H1 (cell line): ENCODE results near the gene IL1RAP. TPM values are rescaled to one million over a fixed set of nuclear protein-coding genes. Genes with fewer than 3 reads are reported as not detected.

ENCODE experiments used
- CTCF ChIA-PET: fragments of 300-600 bp; sonication (Branson Sonifier 250); formaldehyde crosslinking; loops from one replicate; lab custom pipeline; 2021; ENCODE audit not compliant: partially characterized antibody; lab: Charles Lee
- POLR2A ChIA-PET: fragments of 300-600 bp; sonication (Branson Sonifier 250); formaldehyde crosslinking; loops from one replicate; lab custom pipeline; 2021; ENCODE audit warnings: inconsistent platforms; ENCODE audit not compliant: partially characterized antibody; lab: Charles Lee
- DNase-seq, 2 experiments: peaks; one replicate each; pipeline versions ENCODE4 v3.0.0 to v3.0.0-alpha.2; 2010 to 2022; ENCODE audit warnings: low spot score in 2 of 2, low read depth in 1 of 2, mixed read lengths in 1 of 2
- FAIRE-seq: peaks from 2 replicates; lab custom pipeline; 2011; peaks lifted over from hg19 to GRCh38; lab: Jason Lieb, UNC
- H2AFZ ChIP-seq: 2 replicates; pipeline ENCODE4 v1.8.1; 2012; ENCODE audit warnings: low read length, inconsistent platforms
- H2AK5ac ChIP-seq: 2 replicates; pipeline ENCODE4 v1.6.1; 2013; ENCODE audit warnings: low read depth, low read length
- H2BK120ac ChIP-seq: replicated peaks from 2 replicates; pipeline ENCODE3; 2013; ENCODE audit warnings: low read depth, low read length, inconsistent platforms
- H2BK12ac ChIP-seq: 2 replicates; pipeline ENCODE4 v1.6.1; 2013; ENCODE audit warnings: low read depth, low read length
- H2BK15ac ChIP-seq: 2 replicates; pipeline ENCODE4 v1.6.1; 2013; ENCODE audit warnings: low read length
- H2BK20ac ChIP-seq: 2 replicates; pipeline ENCODE4 v1.6.1; 2013; ENCODE audit warnings: low read length
- H2BK5ac ChIP-seq: 2 replicates; pipeline ENCODE4 v1.6.1; 2013; ENCODE audit warnings: low read depth, low read length
- H3K14ac ChIP-seq: 2 replicates; pipeline ENCODE4 v1.6.1; 2013; ENCODE audit warnings: inconsistent platforms; ENCODE audit not compliant: insufficient read length
- H3K18ac ChIP-seq: 2 replicates; pipeline ENCODE4 v1.6.1; 2013; ENCODE audit warnings: low read length; ENCODE audit errors: extremely low read depth
- H3K23ac ChIP-seq: 2 replicates; pipeline ENCODE4 v1.6.1; 2013; ENCODE audit warnings: inconsistent platforms; ENCODE audit not compliant: insufficient read length
- H3K23me2 ChIP-seq: 2 replicates; pipeline ENCODE4 v1.6.1; 2013; ENCODE audit warnings: low read depth, low read length
- H3K27ac ChIP-seq: 2 replicates; pipeline ENCODE4 v1.6.1; 2011; ENCODE audit warnings: low read depth, low read length, inconsistent platforms
- H3K27me3 ChIP-seq, 4 experiments: replicated peaks in 1 of 4; 1 replicate in 1 of 4; 2 replicates in 3 of 4; pipeline versions ENCODE4 v1.6.1 to v1.8.1; 2011 to 2013; ENCODE audit warnings: low read length in 3 of 4, mild to moderate bottlenecking in 3 of 4, inconsistent platforms in 2 of 4, mixed read lengths in 2 of 4, moderate library complexity in 1 of 4; ENCODE audit not compliant: control insufficient read depth in 3 of 4, insufficient read depth in 3 of 4; ENCODE audit errors: extremely low read depth in 1 of 4
- H3K36me3 ChIP-seq, 4 experiments: 2 replicates each; pipeline versions ENCODE4 v1.6.1 to v1.8.1; 2011 to 2013; ENCODE audit warnings: mild to moderate bottlenecking in 4 of 4, low read length in 3 of 4, moderate library complexity in 2 of 4, control low read depth in 1 of 4, inconsistent platforms in 1 of 4; ENCODE audit not compliant: insufficient read depth in 4 of 4, control insufficient read depth in 2 of 4
- H3K4ac ChIP-seq: replicated peaks from 2 replicates; pipeline ENCODE3; 2013; ENCODE audit warnings: low read length, low read depth, mixed read lengths, inconsistent platforms; ENCODE audit not compliant: insufficient read length
- H3K4me1 ChIP-seq, 4 experiments: replicated peaks in 1 of 4; 1 replicate in 1 of 4; 2 replicates in 3 of 4; pipeline versions ENCODE4 v1.6.1 to v1.8.1; 2011 to 2013; ENCODE audit warnings: low read length in 3 of 4, inconsistent platforms in 2 of 4, mixed read lengths in 1 of 4; ENCODE audit not compliant: insufficient read depth in 4 of 4, control insufficient read depth in 3 of 4
- H3K4me2 ChIP-seq, 2 experiments: 2 replicates each; pipeline versions ENCODE4 v1.6.1 to v1.8.1; 2011 to 2013; ENCODE audit warnings: low read depth in 2 of 2, low read length in 2 of 2, control low read depth in 1 of 2, inconsistent platforms in 1 of 2, mild to moderate bottlenecking in 1 of 2; ENCODE audit not compliant: insufficient read depth in 1 of 2
- H3K4me3 ChIP-seq, 4 experiments: fragments of 200-600, 300-600 bp in 1 of 4; sonication (generic), shearing (Covaris generic), sonication (Bioruptor Twin) in 1 of 4; 2 replicates each; pipeline versions ENCODE4 v1.5.1 to v1.8.1; 2011 to 2016; ENCODE audit warnings: low read length in 4 of 4, low read depth in 3 of 4, control low read depth in 2 of 4, inconsistent platforms in 2 of 4, mild to moderate bottlenecking in 2 of 4, mixed read lengths in 1 of 4, moderate library complexity in 1 of 4; ENCODE audit not compliant: insufficient read depth in 2 of 4; ENCODE audit errors: extremely low read depth in 1 of 4
- H3K56ac ChIP-seq: replicated peaks from 2 replicates; pipeline ENCODE3; 2013; ENCODE audit warnings: low read depth, mild to moderate bottlenecking, mixed read lengths, low read length, inconsistent platforms; ENCODE audit not compliant: insufficient read length
- H3K79me1 ChIP-seq: 2 replicates; pipeline ENCODE4 v1.6.1; 2013; ENCODE audit warnings: low read depth, low read length, control low read depth
- H3K79me2 ChIP-seq, 2 experiments: 2 replicates each; pipeline versions ENCODE4 v1.6.1 to v1.8.1; 2012 to 2013; ENCODE audit warnings: low read length in 2 of 2, mild to moderate bottlenecking in 2 of 2, inconsistent platforms in 1 of 2; ENCODE audit not compliant: insufficient read depth in 2 of 2, control insufficient read depth in 1 of 2
- H3K9ac ChIP-seq, 4 experiments: replicated peaks in 1 of 4; 1 replicate in 1 of 4; 2 replicates in 3 of 4; pipeline versions ENCODE4 v1.6.1 to v1.8.1; 2011 to 2013; ENCODE audit warnings: low read depth in 3 of 4, low read length in 3 of 4, control low read depth in 2 of 4, mild to moderate bottlenecking in 2 of 4, moderate library complexity in 2 of 4, inconsistent platforms in 1 of 4; ENCODE audit errors: extremely low read depth in 1 of 4
- H3K9me3 ChIP-seq, 2 experiments: 2 replicates each; pipeline versions ENCODE4 v1.6.1 to v1.8.1; 2012 to 2013; ENCODE audit warnings: mild to moderate bottlenecking in 2 of 2, moderate library complexity in 2 of 2, control low read depth in 1 of 2, inconsistent platforms in 1 of 2, low read depth in 1 of 2, low read length in 1 of 2, mixed read lengths in 1 of 2; ENCODE audit not compliant: insufficient read depth in 2 of 2
- H4K20me1 ChIP-seq, 2 experiments: replicated peaks in 1 of 2; 2 replicates each; pipeline versions ENCODE3 to v1.8.1; 2011 to 2013; ENCODE audit warnings: inconsistent platforms in 2 of 2, low read length in 2 of 2, mild to moderate bottlenecking in 1 of 2; ENCODE audit not compliant: insufficient read depth in 2 of 2, control insufficient read depth in 1 of 2
- H4K5ac ChIP-seq: 2 replicates; pipeline ENCODE4 v1.6.1; 2013; ENCODE audit warnings: low read length, low read depth, mixed read lengths, inconsistent platforms; ENCODE audit not compliant: insufficient read length
- H4K8ac ChIP-seq: 2 replicates; pipeline ENCODE4 v1.8.0; 2013; ENCODE audit warnings: mild to moderate bottlenecking, moderate library complexity, low read length, inconsistent platforms; ENCODE audit not compliant: insufficient read depth; ENCODE audit errors: extremely low read depth
- H4K91ac ChIP-seq: replicated peaks from 2 replicates; pipeline ENCODE3; 2013; ENCODE audit warnings: low read length, mixed read lengths, inconsistent platforms; ENCODE audit not compliant: insufficient read length
- BACH1 ChIP-seq: IDR thresholded peaks from 2 replicates; pipeline ENCODE4 v1.6.1; 2012; ENCODE audit warnings: low read length, improper control_type of control experiment
- CBX8 ChIP-seq: fragments of 300-800, 300-1000 bp; sonication (generic); IDR thresholded peaks from 2 replicates; pipeline ENCODE4 v1.7.1; 2016; ENCODE audit warnings: low read depth, low read length, borderline replicate concordance
- CEBPB ChIP-seq: IDR thresholded peaks from 2 replicates; pipeline ENCODE4 v1.6.1; 2012; ENCODE audit warnings: low read depth, low read length
- CTBP2 ChIP-seq: IDR thresholded peaks from 2 replicates; pipeline ENCODE4 v1.7.0; 2011; ENCODE audit warnings: borderline replicate concordance, mild to moderate bottlenecking, moderate library complexity, mixed read lengths, low read length; ENCODE audit not compliant: insufficient read depth, insufficient read length
- JUN ChIP-seq: IDR thresholded peaks from 2 replicates; pipeline ENCODE4 v1.6.1; 2011; ENCODE audit warnings: low read depth, mild to moderate bottlenecking, improper control_type of control experiment, low read length
- KDM1A ChIP-seq: fragments of 200-600, 300-600 bp; sonication (generic); IDR thresholded peaks from 2 replicates; pipeline ENCODE4 v1.7.1; 2016; ENCODE audit warnings: mild to moderate bottlenecking, low read length, borderline replicate concordance
- NANOG ChIP-seq: IDR thresholded peaks from 2 replicates; pipeline ENCODE4 v1.6.1; 2011; ENCODE audit warnings: low read length, low read depth, mild to moderate bottlenecking, inconsistent platforms; ENCODE audit not compliant: insufficient read depth, poor library complexity, severe bottlenecking
- POLR2AphosphoS5 ChIP-seq: IDR thresholded peaks from 2 replicates; pipeline ENCODE4 v1.6.1; 2011; ENCODE audit warnings: low read depth, low read length
- RXRA ChIP-seq: IDR thresholded peaks from 2 replicates; pipeline ENCODE4 v1.6.1; 2011; ENCODE audit warnings: low read depth, mild to moderate bottlenecking, low read length, moderate library complexity; ENCODE audit not compliant: insufficient read depth
- SRF ChIP-seq: IDR thresholded peaks from 2 replicates; pipeline ENCODE4 v1.6.1; 2011; ENCODE audit warnings: mild to moderate bottlenecking, low read depth, low read length, moderate library complexity
- TCF12 ChIP-seq: IDR thresholded peaks from 2 replicates; pipeline ENCODE4 v1.6.1; 2011; ENCODE audit warnings: low read depth, mild to moderate bottlenecking, low read length
- WGBS, 2 experiments: shearing (Covaris generic) in 1 of 2; methylation state at CpG; one replicate each; pipeline versions ENCODE4 v1.1.6 to v1.1.7; 2013 to 2015; ENCODE audit warnings: low lambda C conversion rate in 2 of 2, mixed read lengths in 2 of 2, inconsistent platforms in 1 of 2, low coverage in 1 of 2, missing lambda C conversion rate in 1 of 2; ENCODE audit not compliant: insufficient replicate concordance in 2 of 2, insufficient coverage in 1 of 2, insufficient read length in 1 of 2; ENCODE audit errors: extremely low coverage in 1 of 2, missing lambda C conversion rate in 1 of 2; 5-methylcytosine and 5-hydroxymethylcytosine counted together
- polyA plus RNA-seq, 7 experiments: library from polyadenylated mRNA; depleted of rRNA in 3 of 7; stranded (reverse) in 5 of 7; unstranded in 2 of 7; fragments of >200 nt in 5 of 7; fragments of 200-250 nt in 2 of 7; gene quantifications; 1 replicate in 5 of 7; 2 replicates in 1 of 7; 4 replicates in 1 of 7; pipeline versions ENCODE4 v1.2.1 to v1.2.3, GENCODE V29; 2011 to 2013; ENCODE audit warnings: missing spikeins in 2 of 7, mixed read lengths in 2 of 7
- total RNA-seq: library from RNA; stranded (reverse); fragmentation: NEBNext Ultra II Directional; extraction: Animal tissue kit (Norgen Biotek cat#: 25700); gene quantifications from 2 replicates; pipeline ENCODE4 v1.2.1, GENCODE V29; 2021
- TF ChIP-seq, protein P1 (sequence below): IDR thresholded peaks from 2 replicates; pipeline ENCODE4 v1.6.1; 2011; ENCODE audit warnings: low read depth, mild to moderate bottlenecking, low read length; ENCODE audit not compliant: insufficient read depth
- TF ChIP-seq, protein P2 (sequence below): IDR thresholded peaks from 2 replicates; pipeline ENCODE4 v1.6.1; 2011; ENCODE audit warnings: low read length, improper control_type of control experiment

IL1RAP gene
- total and polyA plus RNA-seq, 2 of the 8 experiments (the other 6 are each of a cell fraction or from before 2014, with no cell fraction given): 2.4 to 3.9 TPM

DNA sequence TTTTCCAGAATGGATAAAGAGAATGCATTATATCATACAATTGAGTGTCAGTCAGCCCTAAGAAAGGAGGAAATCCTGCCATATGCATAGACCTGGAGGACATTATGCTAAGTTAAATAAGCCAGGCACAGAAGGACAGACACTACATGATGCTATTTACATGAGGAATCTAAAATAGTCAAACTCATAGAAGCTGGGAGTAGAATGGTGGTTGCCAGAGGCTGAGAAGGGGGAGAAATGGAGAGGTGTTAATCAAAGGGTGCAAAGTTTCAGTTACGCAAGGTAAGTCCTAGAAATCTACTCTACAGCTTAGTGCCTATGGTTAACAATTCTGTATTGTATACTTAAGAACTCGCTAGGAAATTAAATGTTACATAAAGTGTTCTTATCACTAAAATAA is 66.5 kb downstream of the IL1RAP start:
- Histone ChIP-seq H2BK12ac (no peak overlapping the region), H3K4me2 (no peak overlapping the region), H2BK5ac (no peak overlapping the region), H4K20me1 (no peaks in the 10 kb centered on the region), H4K8ac (no peak overlapping the region), H3K23me2 (no peaks in the 10 kb centered on the region), H3K27ac (no peak overlapping the region), H4K5ac (no peak overlapping the region), H3K18ac (no peak overlapping the region), H3K14ac (no peak overlapping the region), H2AK5ac (no peak overlapping the region), H4K91ac (no peak overlapping the region), H2BK20ac (no peak overlapping the region), H3K4me3 (no peak overlapping the region), H3K23ac (no peak overlapping the region), H3K27me3 (no peaks in the 10 kb centered on the region), H3K79me1 (no peaks in the 10 kb centered on the region), H3K9me3 (0 out of 4 replicates have a peak, but pooled peaks cover 0 to 2% of the 10 kb centered on the region in 2 experiments), H3K36me3 (no peaks in the 10 kb centered on the region), H3K79me2 (no peaks in the 10 kb centered on the region), H3K4ac (no peak overlapping the region), H2BK120ac (no peak overlapping the region), H3K9ac (no peak overlapping the region), H2BK15ac (no peak overlapping the region), H3K4me1 (peaks cover 0 to 4% (median 0%) of the 10 kb centered on the region in 4 experiments; a peak in 1 of 7 replicates), H2AFZ (no peak overlapping the region), H3K56ac (no peak overlapping the region)
- no peak for DNase-seq
- CTCF ChIA-PET: no interaction called here
- POLR2A ChIA-PET: no interaction called here
- WGBS, 2 experiments: 76% methylated on average over 2 of the region's 2 CpGs; no CpG with 5 or more reads in 1 of the 2 experiments
- no peak for FAIRE-seq
- TF ChIP-seq CBX8: no peak
- no peak for TF ChIP-seq NANOG
- TF ChIP-seq, protein P1, sequence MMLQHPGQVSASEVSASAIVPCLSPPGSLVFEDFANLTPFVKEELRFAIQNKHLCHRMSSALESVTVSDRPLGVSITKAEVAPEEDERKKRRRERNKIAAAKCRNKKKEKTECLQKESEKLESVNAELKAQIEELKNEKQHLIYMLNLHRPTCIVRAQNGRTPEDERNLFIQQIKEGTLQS: no peak
- TF ChIP-seq CTBP2: no peak
- no peak for TF ChIP-seq KDM1A
- no peak for TF ChIP-seq JUN
- TF ChIP-seq, protein P2, sequence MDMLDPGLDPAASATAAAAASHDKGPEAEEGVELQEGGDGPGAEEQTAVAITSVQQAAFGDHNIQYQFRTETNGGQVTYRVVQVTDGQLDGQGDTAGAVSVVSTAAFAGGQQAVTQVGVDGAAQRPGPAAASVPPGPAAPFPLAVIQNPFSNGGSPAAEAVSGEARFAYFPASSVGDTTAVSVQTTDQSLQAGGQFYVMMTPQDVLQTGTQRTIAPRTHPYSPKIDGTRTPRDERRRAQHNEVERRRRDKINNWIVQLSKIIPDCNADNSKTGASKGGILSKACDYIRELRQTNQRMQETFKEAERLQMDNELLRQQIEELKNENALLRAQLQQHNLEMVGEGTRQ: no peak
- TF ChIP-seq TCF12: no peak
- TF ChIP-seq BACH1: no peak
- TF ChIP-seq SRF: no peak
- TF ChIP-seq POLR2AphosphoS5: no peak
- TF ChIP-seq CEBPB: no peak
- no peak for TF ChIP-seq RXRA
